Tibial nerve (tissue), 4 donors: Measurements from ENCODE around the gene SUCLG2. TPM values are rescaled to one million over a fixed set of nuclear protein-coding genes. Genes with fewer than 3 reads are reported as not detected.

Experiments
- DNase-seq, 2 donors: peaks; one replicate each; pipeline ENCODE4 v3.0.0-alpha.2; 2019; ENCODE audit warnings: low spot score in 2 of 2
- H3K27ac ChIP-seq, 4 donors: fragments of 200-600 bp; sonication (generic) in 3 of 4; one replicate each; pipeline ENCODE4 v1.5.1; 2017 to 2019; ENCODE audit warnings: mild to moderate bottlenecking in 1 of 4
- H3K27me3 ChIP-seq, 2 donors: fragments of 200-600 bp; sonication (generic) in 1 of 2; one replicate each; pipeline versions ENCODE4 v1.5.1 to v1.6.0; 2017 to 2019
- H3K36me3 ChIP-seq, 3 donors: fragments of 200-600 bp; sonication (generic); one replicate each; pipeline ENCODE4 v1.5.1; 2018 to 2019
- H3K4me1 ChIP-seq, 4 donors: fragments of 200-600 bp; sonication (generic) in 3 of 4; one replicate each; pipeline ENCODE4 v1.5.1; 2017 to 2019
- H3K4me3 ChIP-seq, 4 donors: fragments of 200-600 bp; sonication (generic) in 3 of 4; one replicate each; pipeline ENCODE4 v1.5.1; 2017 to 2019; ENCODE audit warnings: mild to moderate bottlenecking in 1 of 4, moderate library complexity in 1 of 4
- H3K9me3 ChIP-seq, 4 donors: fragments of 200-600 bp; sonication (generic) in 3 of 4; one replicate each; pipeline ENCODE4 v1.5.1; 2017 to 2019
- EP300 ChIP-seq, 2 donors: sonication (generic); formaldehyde crosslinking; IDR thresholded peaks; one replicate each; pipeline ENCODE4 v1.6.1; 2017; ENCODE audit warnings: antibody characterized with exemption in 2 of 2, mild to moderate bottlenecking in 1 of 2
- POLR2A ChIP-seq, 2 donors: fragments of 450-650 bp; IDR thresholded peaks; one replicate each; pipeline ENCODE4 v1.6.1; 2017; ENCODE audit warnings: antibody characterized with exemption in 2 of 2, mild to moderate bottlenecking in 2 of 2, moderate library complexity in 2 of 2
- WGBS, 2 donors: methylation state at CpG; one replicate each; pipeline ENCODE4 v1.1.5; 2018; 5-methylcytosine and 5-hydroxymethylcytosine counted together
- total RNA-seq, 4 donors: library from RNA; depleted of rRNA; stranded (reverse); fragments of >200 nt; gene quantifications; one replicate each; pipeline ENCODE4 v1.1.0, GENCODE V29; 2016
- TF ChIP-seq, protein P1 (sequence below), 5 experiments: fragments of 200-600 bp in 3 of 5; fragments of 450-650 bp in 2 of 5; sonication (generic) in 3 of 5; IDR thresholded peaks; one replicate each; pipeline ENCODE4 v1.5.1; 2016 to 2019; ENCODE audit warnings: antibody characterized with exemption in 5 of 5, mild to moderate bottlenecking in 3 of 5, moderate library complexity in 2 of 5

SUCLG2 gene
- total RNA-seq, 4 donors from 2014 or later: 28.0 to 52.8 (median 42.7) TPM

DNA sequence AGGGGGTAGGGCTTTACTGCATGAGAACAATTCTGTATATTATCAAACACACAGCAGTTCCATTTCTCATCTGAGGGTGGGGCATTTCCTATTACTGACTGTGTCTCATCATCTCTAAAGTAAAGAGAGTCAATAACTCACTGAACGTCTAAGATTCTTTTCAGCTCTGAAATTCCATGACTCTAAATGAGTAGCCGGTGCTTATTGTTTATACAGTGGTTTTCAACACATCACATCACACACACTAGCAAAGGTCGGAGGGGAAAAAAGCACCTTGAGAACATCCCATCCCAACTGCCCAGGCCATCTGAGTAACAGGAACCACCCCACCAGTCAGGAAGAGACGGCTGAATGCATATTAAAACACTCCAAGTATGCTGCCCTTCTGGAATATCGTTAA is 196.0 kb downstream of the SUCLG2 start:
- no peak for DNase-seq
- 74 to 84% methylated on average over 5 of the region's 5 CpGs for WGBS, 2 donors
- Histone ChIP-seq H3K27ac (no peak overlapping the region), H3K4me3 (no peak overlapping the region), H3K27me3 (no peaks in the 10 kb centered on the region), H3K4me1 (no peaks in the 10 kb centered on the region), H3K9me3 (no peaks in the 10 kb centered on the region), H3K36me3 (no peaks in the 10 kb centered on the region)
- TF ChIP-seq, protein P1, sequence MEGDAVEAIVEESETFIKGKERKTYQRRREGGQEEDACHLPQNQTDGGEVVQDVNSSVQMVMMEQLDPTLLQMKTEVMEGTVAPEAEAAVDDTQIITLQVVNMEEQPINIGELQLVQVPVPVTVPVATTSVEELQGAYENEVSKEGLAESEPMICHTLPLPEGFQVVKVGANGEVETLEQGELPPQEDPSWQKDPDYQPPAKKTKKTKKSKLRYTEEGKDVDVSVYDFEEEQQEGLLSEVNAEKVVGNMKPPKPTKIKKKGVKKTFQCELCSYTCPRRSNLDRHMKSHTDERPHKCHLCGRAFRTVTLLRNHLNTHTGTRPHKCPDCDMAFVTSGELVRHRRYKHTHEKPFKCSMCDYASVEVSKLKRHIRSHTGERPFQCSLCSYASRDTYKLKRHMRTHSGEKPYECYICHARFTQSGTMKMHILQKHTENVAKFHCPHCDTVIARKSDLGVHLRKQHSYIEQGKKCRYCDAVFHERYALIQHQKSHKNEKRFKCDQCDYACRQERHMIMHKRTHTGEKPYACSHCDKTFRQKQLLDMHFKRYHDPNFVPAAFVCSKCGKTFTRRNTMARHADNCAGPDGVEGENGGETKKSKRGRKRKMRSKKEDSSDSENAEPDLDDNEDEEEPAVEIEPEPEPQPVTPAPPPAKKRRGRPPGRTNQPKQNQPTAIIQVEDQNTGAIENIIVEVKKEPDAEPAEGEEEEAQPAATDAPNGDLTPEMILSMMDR (IDR thresholded peaks at IDR 0.05): no peak
- TF ChIP-seq EP300 (IDR thresholded peaks at IDR 0.05): no peak
- no peak for TF ChIP-seq POLR2A (IDR thresholded peaks at IDR 0.05)

DNA sequence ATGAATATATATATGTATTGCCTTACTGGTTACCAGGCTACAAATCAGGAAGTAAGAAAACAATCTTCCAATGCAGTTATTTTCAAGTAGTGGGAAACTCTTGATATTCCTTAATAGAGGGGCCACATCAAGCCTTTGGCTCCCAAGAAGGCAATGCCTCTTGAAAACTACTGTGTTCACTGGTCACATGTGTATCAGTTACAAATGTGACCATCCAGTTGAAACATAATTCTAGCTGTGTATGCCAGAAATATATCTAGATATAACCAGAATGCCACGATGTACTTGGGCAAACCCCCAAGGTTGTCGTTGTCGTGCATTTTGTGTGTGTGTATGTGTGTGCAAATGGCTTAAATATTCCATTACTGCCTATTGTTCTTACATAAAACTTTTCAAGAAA is 200.8 kb downstream of the SUCLG2 start:
- no peak overlapping the region for H3K27ac ChIP-seq
- DNase-seq: no peak
- no peak overlapping the region for H3K4me3 ChIP-seq
- H3K9me3 ChIP-seq: no peaks in the 10 kb centered on the region
- WGBS, 2 donors: 98 to 99% methylated on average over 3 of the region's 3 CpGs
- no peaks in the 10 kb centered on the region for H3K4me1 ChIP-seq
- H3K36me3 ChIP-seq: no peaks in the 10 kb centered on the region
- H3K27me3 ChIP-seq: no peaks in the 10 kb centered on the region
- TF ChIP-seq POLR2A (IDR thresholded peaks at IDR 0.05): no peak
- TF ChIP-seq, protein P1 (IDR thresholded peaks at IDR 0.05): no peak
- no peak for TF ChIP-seq EP300 (IDR thresholded peaks at IDR 0.05)

DNA sequence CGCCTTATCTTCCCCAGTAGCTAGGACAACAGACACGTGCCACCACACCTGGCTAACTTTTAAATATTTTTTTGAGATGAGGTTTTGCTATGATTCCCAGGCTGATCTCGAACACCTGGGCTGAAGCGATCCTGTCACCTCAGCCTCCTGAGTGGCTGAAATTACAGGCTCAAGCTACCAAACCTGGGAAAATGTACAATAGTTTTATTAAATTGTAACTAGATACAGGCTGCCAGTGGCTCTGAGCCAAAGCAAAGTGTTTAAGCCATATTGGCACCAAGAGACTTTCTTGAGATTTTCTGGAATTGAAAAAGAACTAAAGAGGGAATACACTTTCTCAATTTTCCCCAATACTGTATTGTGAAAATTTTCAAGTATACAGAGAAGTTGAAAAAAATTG is 204.3 kb downstream of the SUCLG2 start:
- 92 to 93% methylated on average over 4 of the region's 4 CpGs for WGBS, 2 donors
- no peaks in the 10 kb centered on the region for H3K36me3 ChIP-seq
- H3K4me1 ChIP-seq: no peaks in the 10 kb centered on the region
- H3K27ac ChIP-seq: no peak overlapping the region
- TF ChIP-seq EP300 (IDR thresholded peaks at IDR 0.05) (no peak), POLR2A (IDR thresholded peaks at IDR 0.05) (no peak)
- TF ChIP-seq, protein P1 (IDR thresholded peaks at IDR 0.05): no peak
- no peak for DNase-seq
- no peak overlapping the region for H3K4me3 ChIP-seq
- H3K9me3 ChIP-seq: no peaks in the 10 kb centered on the region
- no peaks in the 10 kb centered on the region for H3K27me3 ChIP-seq

DNA sequence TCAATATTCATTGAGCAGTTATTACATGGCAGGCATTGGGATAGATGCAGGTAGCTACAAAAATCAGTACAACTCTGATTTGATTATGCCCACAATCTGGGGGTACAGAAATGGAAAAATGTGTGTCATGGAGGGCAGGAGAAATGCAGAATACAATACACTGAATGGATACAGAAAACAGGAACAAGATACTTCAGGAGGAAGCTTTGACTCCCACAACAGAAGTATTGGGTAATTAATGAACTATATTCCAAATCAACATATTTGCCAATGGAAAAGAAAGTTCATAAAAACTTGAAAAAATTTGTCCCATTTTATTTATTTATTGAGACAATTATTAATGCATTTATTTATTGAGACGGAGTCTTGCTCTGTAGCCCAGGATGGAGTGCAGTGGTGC is 207.0 kb downstream of the SUCLG2 start:
- WGBS, 2 donors: 95 to 98% methylated on average over 1 of the region's 1 CpG
- Histone ChIP-seq H3K36me3 (no peaks in the 10 kb centered on the region), H3K27me3 (no peaks in the 10 kb centered on the region), H3K4me1 (no peaks in the 10 kb centered on the region), H3K9me3 (no peaks in the 10 kb centered on the region), H3K27ac (no peak overlapping the region), H3K4me3 (no peak overlapping the region)
- TF ChIP-seq POLR2A (IDR thresholded peaks at IDR 0.05) (no peak), EP300 (IDR thresholded peaks at IDR 0.05) (no peak)
- TF ChIP-seq, protein P1 (IDR thresholded peaks at IDR 0.05): no peak
- DNase-seq: no peak

DNA sequence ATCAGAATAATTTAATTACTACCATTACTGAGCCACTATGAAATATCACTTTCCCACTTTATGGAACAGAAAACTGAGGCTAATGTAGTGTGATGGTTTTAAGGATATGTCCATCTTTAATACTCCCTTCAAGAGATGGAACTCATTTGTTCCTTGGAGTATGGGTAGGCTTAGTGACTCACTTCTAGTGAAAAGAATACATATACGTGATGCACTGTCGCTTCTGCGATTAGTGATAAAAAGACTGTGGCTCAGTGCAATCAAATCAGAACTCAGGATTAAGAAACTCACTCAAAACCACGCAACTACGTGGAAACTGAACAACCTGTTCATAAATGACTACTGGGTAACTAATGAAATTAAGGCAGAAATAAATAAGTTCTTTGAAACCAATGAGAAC is 216.6 kb downstream of the SUCLG2 start:
- no peak for DNase-seq
- WGBS, 2 donors: 95 to 96% methylated on average over 5 of the region's 5 CpGs
- no peaks in the 10 kb centered on the region for H3K9me3 ChIP-seq

More for the DNA sequence above, 216.6 kb downstream of the SUCLG2 start:
- Histone ChIP-seq H3K27me3 (no peaks in the 10 kb centered on the region), H3K4me3 (no peak overlapping the region), H3K36me3 (peaks cover 0 to 10% (median 0%) of the 10 kb centered on the region in 3 donors), H3K4me1 (no peaks in the 10 kb centered on the region), H3K27ac (no peak overlapping the region)
- TF ChIP-seq EP300 (IDR thresholded peaks at IDR 0.05) (no peak), POLR2A (IDR thresholded peaks at IDR 0.05) (no peak)
- TF ChIP-seq, protein P1 (IDR thresholded peaks at IDR 0.05): no peak
